Mesenchymal stem cell (in vitro differentiated cells and primary cell): ENCODE data around the gene MAP4K5.

Experiments
- DNase-seq: peaks from one replicate; pipeline ENCODE4 v3.0.0-alpha.2; 2013
- H2AFZ ChIP-seq: one replicate; pipeline ENCODE4 v1.6.1; 2013; ENCODE audit warnings: low read depth, mild to moderate bottlenecking, control low read depth, inconsistent platforms, low read length, moderate library complexity
- H2AK5ac ChIP-seq: 2 replicates; pipeline ENCODE4 v1.6.1; 2013; ENCODE audit warnings: low read length, moderate library complexity, mild to moderate bottlenecking, inconsistent platforms; ENCODE audit not compliant: severe bottlenecking
- H2BK120ac ChIP-seq: one replicate; pipeline ENCODE4 v1.6.1; 2013; ENCODE audit warnings: low read depth, mild to moderate bottlenecking, inconsistent platforms, low read length, moderate library complexity
- H2BK12ac ChIP-seq, 2 experiments: one replicate each; pipeline ENCODE4 v1.6.1; 2013; ENCODE audit warnings: inconsistent platforms in 2 of 2, low read length in 2 of 2, mild to moderate bottlenecking in 2 of 2, moderate library complexity in 2 of 2, control low read depth in 1 of 2
- H2BK15ac ChIP-seq: one replicate; pipeline ENCODE4 v1.6.1; 2013; ENCODE audit warnings: mild to moderate bottlenecking, low read depth, inconsistent platforms; ENCODE audit not compliant: poor library complexity, severe bottlenecking
- H2BK5ac ChIP-seq: 2 replicates; pipeline ENCODE4 v1.6.1; 2013; ENCODE audit warnings: low read depth, mild to moderate bottlenecking, low read length, control low read depth, inconsistent platforms; ENCODE audit not compliant: poor library complexity, severe bottlenecking
- H3K14ac ChIP-seq, 2 experiments: one replicate each; pipeline ENCODE4 v1.6.1; 2013; ENCODE audit warnings: inconsistent platforms in 2 of 2, low read length in 2 of 2, control low read depth in 1 of 2, mild to moderate bottlenecking in 1 of 2, moderate library complexity in 1 of 2
- H3K18ac ChIP-seq, 2 experiments: one replicate each; pipeline ENCODE4 v1.6.1; 2013; ENCODE audit warnings: inconsistent platforms in 2 of 2, low read length in 2 of 2, control low read depth in 1 of 2, low read depth in 1 of 2, mild to moderate bottlenecking in 1 of 2
- H3K23ac ChIP-seq, 2 experiments: one replicate each; pipeline ENCODE4 v1.6.1; 2013; ENCODE audit warnings: inconsistent platforms in 2 of 2, low read length in 2 of 2, mild to moderate bottlenecking in 2 of 2, moderate library complexity in 2 of 2, control low read depth in 1 of 2
- H3K27ac ChIP-seq: 2 replicates; pipeline ENCODE4 v1.5.1; 2013; ENCODE audit warnings: mild to moderate bottlenecking, moderate library complexity, low read length, control low read depth, inconsistent platforms; ENCODE audit not compliant: poor library complexity, severe bottlenecking
- H3K27me3 ChIP-seq, 2 experiments: 2 replicates each; pipeline versions ENCODE4 v1.6.1 to v1.7.0; 2013; ENCODE audit warnings: low read length in 2 of 2, mild to moderate bottlenecking in 2 of 2, moderate library complexity in 2 of 2, control low read depth in 1 of 2, inconsistent platforms in 1 of 2; ENCODE audit not compliant: control insufficient read depth in 1 of 2, insufficient read depth in 1 of 2
- H3K36me3 ChIP-seq, 2 experiments: 2 replicates each; pipeline versions ENCODE4 v1.6.1 to v1.7.0; 2013; ENCODE audit warnings: low read length in 2 of 2, control low read depth in 1 of 2, inconsistent platforms in 1 of 2, low read depth in 1 of 2, mild to moderate bottlenecking in 1 of 2; ENCODE audit not compliant: insufficient read depth in 2 of 2, control insufficient read depth in 1 of 2
- H3K4ac ChIP-seq, 2 experiments: one replicate each; pipeline ENCODE4 v1.6.1; 2013; ENCODE audit warnings: inconsistent platforms in 2 of 2, low read length in 2 of 2, mild to moderate bottlenecking in 2 of 2, moderate library complexity in 2 of 2, control low read depth in 1 of 2, low read depth in 1 of 2
- H3K4me1 ChIP-seq: 2 replicates; pipeline ENCODE4 v1.6.1; 2013; ENCODE audit warnings: low read depth, low read length, control low read depth; ENCODE audit not compliant: control insufficient read depth, insufficient read depth
- H3K4me2 ChIP-seq: 2 replicates; pipeline ENCODE4 v1.6.1; 2013; ENCODE audit warnings: low read length, mild to moderate bottlenecking, inconsistent platforms; ENCODE audit not compliant: poor library complexity, severe bottlenecking
- H3K4me3 ChIP-seq, 2 experiments: 2 replicates each; pipeline versions ENCODE4 v1.5.1 to v1.7.0; 2013; ENCODE audit warnings: low read length in 2 of 2, mild to moderate bottlenecking in 2 of 2, control low read depth in 1 of 2, low read depth in 1 of 2; ENCODE audit not compliant: insufficient read depth in 1 of 2
- H3K79me1 ChIP-seq: replicated peaks from 2 replicates; pipeline ENCODE4 v1.6.1; 2013; ENCODE audit warnings: mild to moderate bottlenecking, control low read depth, low read length, inconsistent platforms; ENCODE audit not compliant: poor library complexity, severe bottlenecking
- H3K9ac ChIP-seq: 2 replicates; pipeline ENCODE4 v1.7.0; 2013; ENCODE audit warnings: mild to moderate bottlenecking, low read length, moderate library complexity
- H3K9me3 ChIP-seq: 2 replicates; pipeline ENCODE4 v1.7.0; 2013; ENCODE audit warnings: mild to moderate bottlenecking, low read length; ENCODE audit not compliant: control insufficient read depth
- H4K8ac ChIP-seq: one replicate; pipeline ENCODE4 v1.6.1; 2013; ENCODE audit warnings: inconsistent platforms, mild to moderate bottlenecking, low read length, moderate library complexity
- H4K91ac ChIP-seq: one replicate; pipeline ENCODE4 v1.6.1; 2013; ENCODE audit warnings: mild to moderate bottlenecking, low read length, inconsistent platforms
- WGBS: methylation state at CpG from one replicate; pipeline ENCODE4 v1.1.7; 2013; ENCODE audit warnings: mixed read lengths; 5-methylcytosine and 5-hydroxymethylcytosine counted together

MAP4K5 gene

DNA sequence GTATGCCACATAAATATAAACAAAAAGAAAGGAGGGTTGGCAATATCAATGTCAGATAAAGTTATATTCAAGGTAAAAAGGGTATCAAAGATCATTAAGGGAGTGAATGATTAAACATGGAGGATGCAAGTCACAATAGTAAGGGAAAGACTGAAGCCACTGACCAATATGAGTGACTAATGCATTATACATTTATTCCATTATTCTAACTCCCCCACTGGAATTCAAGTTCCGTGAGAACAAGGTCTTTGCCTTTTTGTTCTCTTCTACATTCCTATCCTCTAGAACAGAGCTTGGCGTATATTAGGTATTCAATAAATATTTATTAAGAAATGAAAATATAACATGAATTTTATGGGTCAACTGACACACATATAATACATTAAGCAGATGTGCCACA lies 30.7 kb downstream of the MAP4K5 start:
- Histone ChIP-seq H2BK120ac (no peak overlapping the region), H3K36me3 (peaks cover 2 to 53% of the 10 kb centered on the region in 2 experiments), H2AK5ac (no peak overlapping the region), H3K4ac (no peak overlapping the region), H3K79me1 (peaks cover 3% of the 10 kb centered on the region), H3K27me3 (no peaks in the 10 kb centered on the region), H3K27ac (peak overlapping the region; percentile 67), H3K4me3 (no peak overlapping the region), H2BK15ac (no peak overlapping the region), H2BK5ac (no peak overlapping the region), H3K9ac (no peak overlapping the region), H4K8ac (no peak overlapping the region), H3K14ac (no peak overlapping the region), H3K4me2 (no peak overlapping the region), H2AFZ (no peak overlapping the region), H3K4me1 (no peaks in the 10 kb centered on the region), H3K18ac (no peak overlapping the region), H3K9me3 (no peaks in the 10 kb centered on the region), H3K23ac (no peak overlapping the region), H4K91ac (no peak overlapping the region), H2BK12ac (no peak overlapping the region)
- peak; percentile 30 for DNase-seq
- no CpG with 5 or more reads among the region's 2 CpGs for WGBS

DNA sequence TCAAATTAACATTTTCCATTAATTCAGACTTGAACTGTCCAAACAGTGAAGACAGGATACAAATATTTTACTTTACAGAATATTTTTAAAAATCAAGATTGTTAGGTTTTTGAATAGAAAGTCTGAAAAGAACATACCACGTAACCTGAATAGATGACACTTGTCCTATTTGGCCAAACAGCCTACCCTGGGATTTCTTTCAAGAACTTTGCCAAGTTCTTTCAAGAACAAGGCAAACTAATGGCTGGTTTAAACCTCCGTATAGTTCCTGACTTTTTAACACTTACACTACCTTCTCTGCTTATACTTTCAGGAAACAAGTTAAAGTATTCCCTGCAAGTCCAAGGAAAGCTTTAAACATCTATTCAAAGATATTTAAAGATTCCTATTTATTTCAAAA lies 35.0 kb downstream of the MAP4K5 start:
- H3K18ac ChIP-seq, result no peak overlapping the region
- H3K4me2 ChIP-seq, result no peak overlapping the region
- H3K36me3 ChIP-seq, result peaks cover 2 to 55% of the 10 kb centered on the region in 2 experiments
- no peak overlapping the region for H3K9ac ChIP-seq
- no peak overlapping the region for H2AK5ac ChIP-seq
- no peaks in the 10 kb centered on the region for H3K27me3 ChIP-seq
- H3K79me1 ChIP-seq, result peaks cover 11% of the 10 kb centered on the region
- H3K4ac ChIP-seq, result no peak overlapping the region
- no peak overlapping the region for H2BK12ac ChIP-seq
- H4K8ac ChIP-seq, result no peak overlapping the region
- no peak overlapping the region for H3K27ac ChIP-seq
- H2BK5ac ChIP-seq, result no peak overlapping the region
- WGBS, result 97% methylated on average over 2 of the region's 2 CpGs
- H3K14ac ChIP-seq, result no peak overlapping the region
- H2AFZ ChIP-seq, result no peak overlapping the region
- no peak overlapping the region for H3K23ac ChIP-seq
- H3K9me3 ChIP-seq, result no peaks in the 10 kb centered on the region
- no peaks in the 10 kb centered on the region for H3K4me1 ChIP-seq
- H2BK15ac ChIP-seq, result no peak overlapping the region
- no peak overlapping the region for H4K91ac ChIP-seq
- DNase-seq, result no peak
- no peak overlapping the region for H3K4me3 ChIP-seq
- H2BK120ac ChIP-seq, result no peak overlapping the region

DNA sequence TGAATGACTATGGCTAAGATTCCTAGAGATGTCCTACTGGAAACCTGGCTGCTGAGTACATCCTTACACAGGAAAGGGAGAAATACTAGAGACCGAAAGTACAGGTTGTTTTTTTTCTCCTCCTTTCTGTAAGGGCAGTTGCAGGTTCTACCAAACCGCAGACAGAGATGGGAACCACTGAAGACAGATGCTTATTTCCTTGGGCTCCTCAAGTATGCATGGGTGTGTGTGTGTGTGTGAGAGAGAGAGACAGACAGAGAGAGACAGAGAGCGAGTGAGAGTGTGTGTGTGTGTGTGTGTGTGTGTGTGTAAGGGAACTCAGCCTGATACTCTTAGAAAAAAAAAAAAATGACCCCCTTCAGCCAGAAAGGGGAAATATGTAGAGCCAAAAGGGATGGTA lies 42.5 kb downstream of the MAP4K5 start:
- no peak overlapping the region for H2BK15ac ChIP-seq
- H3K27ac ChIP-seq, result no peak overlapping the region
- H3K9me3 ChIP-seq, result peaks cover 22% of the 10 kb centered on the region
- H3K23ac ChIP-seq, result no peak overlapping the region
- H2BK12ac ChIP-seq, result no peak overlapping the region
- peaks cover 0 to 70% of the 10 kb centered on the region in 2 experiments for H3K36me3 ChIP-seq
- no peak overlapping the region for H4K91ac ChIP-seq
- H3K4me3 ChIP-seq, result no peak overlapping the region
- WGBS, result 98% methylated on average over 3 of the region's 3 CpGs
- H2BK5ac ChIP-seq, result no peak overlapping the region
- no peak overlapping the region for H2BK120ac ChIP-seq
- no peak for DNase-seq
- H3K4me1 ChIP-seq, result no peaks in the 10 kb centered on the region
- peaks cover 20% of the 10 kb centered on the region for H3K79me1 ChIP-seq
- H3K27me3 ChIP-seq, result no peaks in the 10 kb centered on the region
- no peak overlapping the region for H3K4me2 ChIP-seq
- no peak overlapping the region for H3K18ac ChIP-seq
- H4K8ac ChIP-seq, result no peak overlapping the region
- no peak overlapping the region for H2AFZ ChIP-seq
- H2AK5ac ChIP-seq, result no peak overlapping the region
- H3K4ac ChIP-seq, result no peak overlapping the region
- H3K9ac ChIP-seq, result no peak overlapping the region
- H3K14ac ChIP-seq, result no peak overlapping the region

DNA sequence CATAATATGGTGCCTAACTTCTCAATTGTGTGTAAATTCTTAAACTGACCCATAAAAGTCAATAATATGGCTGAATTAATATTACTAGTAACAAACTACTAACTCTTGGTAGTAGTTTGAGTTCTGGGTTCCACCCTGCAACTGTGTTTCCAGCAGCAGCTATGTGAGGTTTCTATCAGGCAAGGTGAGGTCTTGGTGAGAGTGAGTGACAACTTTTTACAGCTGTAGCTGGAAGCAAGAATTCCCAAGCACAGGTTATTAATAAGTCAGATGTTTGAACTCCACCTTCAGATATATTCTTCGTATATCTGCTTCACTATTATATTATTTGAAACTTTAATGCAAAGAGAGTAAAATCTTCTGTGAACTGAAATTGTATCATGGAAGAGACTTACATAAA lies 43.8 kb downstream of the MAP4K5 start:
- H2BK120ac ChIP-seq, result no peak overlapping the region
- DNase-seq, result no peak
- H3K4ac ChIP-seq, result no peak overlapping the region
- no peak overlapping the region for H4K91ac ChIP-seq
- no peak overlapping the region for H3K4me3 ChIP-seq
- no peaks in the 10 kb centered on the region for H3K27me3 ChIP-seq
- no peak overlapping the region for H2AK5ac ChIP-seq
- no peak overlapping the region for H3K18ac ChIP-seq
- no peak overlapping the region for H2BK5ac ChIP-seq
- H3K36me3 ChIP-seq, result peaks cover 2 to 76% of the 10 kb centered on the region in 2 experiments
- H3K9me3 ChIP-seq, result peaks cover 28% of the 10 kb centered on the region
- H3K14ac ChIP-seq, result no peak overlapping the region
- peaks cover 17% of the 10 kb centered on the region for H3K79me1 ChIP-seq
- H3K27ac ChIP-seq, result no peak overlapping the region
- H3K4me2 ChIP-seq, result no peak overlapping the region
- no peak overlapping the region for H2BK15ac ChIP-seq
- H3K4me1 ChIP-seq, result no peaks in the 10 kb centered on the region
- no CpG with 5 or more reads among the region's 1 CpG for WGBS
- no peak overlapping the region for H3K9ac ChIP-seq
- H2BK12ac ChIP-seq, result no peak overlapping the region
- H2AFZ ChIP-seq, result no peak overlapping the region
- H3K23ac ChIP-seq, result no peak overlapping the region
- no peak overlapping the region for H4K8ac ChIP-seq
